HCT116 (cell line): ENCODE measurements around the gene MAIP1. TPM values are rescaled to one million over a fixed set of nuclear protein-coding genes. Genes with fewer than 3 reads are reported as not detected.

Experiments
- ATAC-seq: fragments of 200-7000 bp; cut with Tn5 transposase; 2 replicates; pipeline ENCODE4 v1.9.1; 2020; ENCODE audit warnings: mild to moderate bottlenecking, moderate library complexity
- BruUV-seq: library from RNA; stranded (reverse); fragments of 400-500 nt; replicated peaks from 2 replicates; lab custom pipeline; 2021; lab: Mats Ljungman, UMichigan
- CTCF ChIA-PET: fragments of 300-600 bp; sonication (Branson Sonifier 250); formaldehyde crosslinking; loops from one replicate; lab custom pipeline; 2021; ENCODE audit warnings: antibody characterized with exemption; lab: Charles Lee
- POLR2A ChIA-PET: fragments of 300-600, 350-600 bp; sonication (Branson Sonifier 250); formaldehyde crosslinking; loops from one replicate; lab custom pipeline; 2021; ENCODE audit warnings: antibody characterized with exemption; lab: Charles Lee
- RAD21 ChIA-PET, 2 experiments: fragments of 300-600 bp; sonication (Branson Sonifier 250); formaldehyde crosslinking; loops; one replicate each; lab custom pipeline; 2023; ENCODE audit warnings: low total read pairs in 2 of 2; ENCODE audit not compliant: uncharacterized antibody in 2 of 2, unreplicated experiment in 2 of 2, low non-redundant PET in 1 of 2; lab: Charles Lee
- DNase-seq: peaks from one replicate; pipeline ENCODE4 v3.0.0-alpha.2; 2010; ENCODE audit warnings: low read depth, low spot score
- H2AFZ ChIP-seq: fragments of 200-600 bp; shearing (Covaris generic), sonication (generic); 2 replicates; pipeline ENCODE4 v1.6.1; 2017; ENCODE audit warnings: low read depth, mixed run types, mixed read lengths, antibody characterized with exemption, low read length; ENCODE audit not compliant: poor library complexity, severe bottlenecking
- H3K27ac ChIP-seq: 2 replicates; pipeline ENCODE4 v1.5.1; 2012; ENCODE audit warnings: low read depth, low read length
- H3K27me3 ChIP-seq: fragments of 200-600 bp; sonication (generic); 2 replicates; pipeline ENCODE4 v1.6.1; 2016; ENCODE audit warnings: mixed run types, low read length, mixed read lengths; ENCODE audit not compliant: insufficient read depth
- H3K36me3 ChIP-seq, 2 experiments: fragments of 200-500 bp in 1 of 2; fragments of 200-600 bp in 1 of 2; sonication (Bioruptor generic) in 1 of 2; sonication (generic) in 1 of 2; 2 replicates each; pipeline versions ENCODE4 v1.5.1 to v1.6.1; 2014 to 2016; ENCODE audit warnings: low read length in 2 of 2, inconsistent platforms in 1 of 2, mixed read lengths in 1 of 2, mixed run types in 1 of 2; ENCODE audit not compliant: insufficient read depth in 2 of 2, control insufficient read depth in 1 of 2
- H3K4me1 ChIP-seq, 2 experiments: fragments of 200-600 bp in 1 of 2; sonication (generic) in 1 of 2; 2 replicates each; pipeline versions ENCODE4 v1.5.1 to v1.6.1; 2012 to 2017; ENCODE audit warnings: low read length in 2 of 2, inconsistent platforms in 1 of 2, mild to moderate bottlenecking in 1 of 2, mixed read lengths in 1 of 2, mixed run types in 1 of 2, moderate library complexity in 1 of 2; ENCODE audit not compliant: insufficient read depth in 2 of 2, control insufficient read depth in 1 of 2
- H3K4me2 ChIP-seq: fragments of 200-600 bp; sonication (generic); 2 replicates; pipeline ENCODE4 v1.6.1; 2017; ENCODE audit warnings: mixed run types, low read length, mixed read lengths
- H3K4me3 ChIP-seq, 2 experiments: fragments of 200-600 bp in 1 of 2; sonication (generic) in 1 of 2; replicated peaks in 1 of 2; 2 replicates each; pipeline ENCODE4 v1.5.1; 2011 to 2016; ENCODE audit warnings: low read length in 2 of 2, control low read depth in 1 of 2, low read depth in 1 of 2, mild to moderate bottlenecking in 1 of 2, mixed read lengths in 1 of 2, mixed run types in 1 of 2
- H3K79me2 ChIP-seq: fragments of 200-600 bp; sonication (generic); 2 replicates; pipeline ENCODE4 v1.6.1; 2017; ENCODE audit warnings: mild to moderate bottlenecking, mixed run types, low read length, moderate library complexity, mixed read lengths; ENCODE audit not compliant: insufficient read depth
- H3K9ac ChIP-seq: fragments of 200-600 bp; sonication (generic); 2 replicates; pipeline ENCODE4 v1.6.1; 2016; ENCODE audit warnings: low read length, mixed read lengths
- H3K9me2 ChIP-seq: fragments of 200-600 bp; sonication (generic), shearing (Covaris generic); 2 replicates; pipeline ENCODE4 v1.6.1; 2017; ENCODE audit warnings: mixed run types, mild to moderate bottlenecking, moderate library complexity; ENCODE audit not compliant: insufficient read depth
- H3K9me3 ChIP-seq, 2 experiments: fragments of 200-500 bp in 1 of 2; fragments of 200-600 bp in 1 of 2; sonication (Bioruptor generic) in 1 of 2; sonication (generic) in 1 of 2; 2 replicates each; pipeline ENCODE4 v1.6.1; 2014 to 2017; ENCODE audit warnings: low read length in 2 of 2, mixed read lengths in 2 of 2, inconsistent platforms in 1 of 2, low read depth in 1 of 2, mild to moderate bottlenecking in 1 of 2, mixed run types in 1 of 2, moderate library complexity in 1 of 2; ENCODE audit not compliant: control insufficient read depth in 1 of 2, insufficient read depth in 1 of 2
- H4K20me1 ChIP-seq: fragments of 200-600 bp; sonication (generic), shearing (Covaris generic); 2 replicates; pipeline ENCODE4 v1.6.1; 2017; ENCODE audit warnings: mixed run types, mild to moderate bottlenecking, moderate library complexity; ENCODE audit not compliant: insufficient read depth
- CBX3 ChIP-seq: IDR thresholded peaks from 2 replicates; pipeline ENCODE4 v1.6.1; 2012; ENCODE audit warnings: low read depth
- SIN3A ChIP-seq: IDR thresholded peaks from 2 replicates; pipeline ENCODE4 v1.6.1; 2012; ENCODE audit warnings: low read depth
- SP1 ChIP-seq: IDR thresholded peaks from 2 replicates; pipeline ENCODE4 v1.6.1; 2012; ENCODE audit warnings: low read depth
- ZBTB33 ChIP-seq: IDR thresholded peaks from 2 replicates; pipeline ENCODE4 v1.6.1; 2011; ENCODE audit warnings: mild to moderate bottlenecking, low read length, moderate library complexity; ENCODE audit not compliant: insufficient replicate concordance; ENCODE audit errors: extremely low read depth
- intact Hi-C: fragments of 100-400 bp; cut with micrococcal nuclease; formaldehyde crosslinking; loops from 2 replicates; pipeline ENCODE4 v1.10.0; 2022
- total RNA-seq: library from RNA; stranded (reverse); gene quantifications from one replicate; pipeline ENCODE4 v1.2.1, GENCODE V29; 2021; ENCODE audit not compliant: unreplicated experiment

MAIP1 gene
- total RNA-seq, 1 experiment from 2014 or later: 32.5 TPM

GRCh38 chr2:199997296-199997695, 41.9 kb downstream of the MAIP1 start (continued):
- TF ChIP-seq CBX3 (no peak), SP1 (no peak)

GRCh38 chr2:199999166-199999565, 43.8 kb downstream of the MAIP1 start:
- no peak for TF ChIP-seq SIN3A
- TF ChIP-seq ZBTB33: no peak
- Histone ChIP-seq H3K9me3 (no peaks in the 10 kb centered on the region), H4K20me1 (no peaks in the 10 kb centered on the region), H3K9me2 (no peaks in the 10 kb centered on the region), H3K27ac (no peak overlapping the region), H2AFZ (no peak overlapping the region), H3K4me2 (no peak overlapping the region), H3K27me3 (no peaks in the 10 kb centered on the region), H3K4me1 (peaks cover 0 to 5% of the 10 kb centered on the region in 2 experiments; a peak in 1 of 4 replicates), H3K79me2 (no peaks in the 10 kb centered on the region), H3K4me3 (no peak overlapping the region), H3K36me3 (no peaks in the 10 kb centered on the region), H3K9ac (no peak overlapping the region)
- RAD21 ChIA-PET: no interaction called here
- intact Hi-C loops: no loop called here
- CTCF ChIA-PET: no interaction called here
- no peak for ATAC-seq
- DNase-seq: no peak
- POLR2A ChIA-PET: no interaction called here
- BruUV-seq: no TSS peak
